ENCODE measurements around the gene FBXW2. TPM values are rescaled to one million over a fixed set of nuclear protein-coding genes. Genes with fewer than 3 reads are reported as not detected.
A peak's percentile ranks its signal among the peaks of the same experiment; 100 is the strongest.

Gene FBXW2
- total RNA-seq, 6 donors from 2014 or later: 42.2 to 149 (median 79.7) TPM

GRCh38 chr9:120716483-120716882 is 76.7 kb downstream of the FBXW2 start:
- Histone ChIP-seq H3K27me3 (no peaks in the 10 kb centered on the region), H3K27ac (no peak overlapping the region), H3K36me3 (no peaks in the 10 kb centered on the region), H3K4me1 (peaks cover 9 to 26% (median 16%) of the 10 kb centered on the region in 4 donors), H3K4me3 (no peak overlapping the region), H3K9me3 (no peaks in the 10 kb centered on the region)
- DNase-seq: no peak
- no peak for ATAC-seq (ENCODE audit: low FRiP score in 2 of 2)
- no peak for TF ChIP-seq EP300 (IDR thresholded peaks at IDR 0.05)
- TF ChIP-seq POLR2AphosphoS5 (IDR thresholded peaks at IDR 0.05): no peak
- TF ChIP-seq POLR2A (IDR thresholded peaks at IDR 0.05): no peak
- TF ChIP-seq CTCF (IDR thresholded peaks at IDR 0.05): no peak
- whole genome bisulfite sequencing, 2 donors: 86 to 87% methylated on average over 5 of the region's 5 CpGs

GRCh38 chr9:120715389-120715924 is 77.8 kb downstream of the FBXW2 start:
- Histone ChIP-seq H3K27ac (peak overlapping the region in 2 of 4 donors; percentile 94 to 97), H3K4me3 (peak overlapping the region in 3 of 4 donors; percentile 57 to 96 (median 92)), H3K4me1 (peaks cover 14 to 36% (median 22%) of the 10 kb centered on the region in 4 donors), H3K9me3 (no peaks in the 10 kb centered on the region), H3K27me3 (no peaks in the 10 kb centered on the region), H3K36me3 (no peaks in the 10 kb centered on the region)
- DNase-seq (peak in 1 of 2 donors; percentile 43), ATAC-seq (ENCODE audit: low FRiP score in 2 of 2) (peak in 1 of 2 donors; percentile 16)
- TF ChIP-seq POLR2AphosphoS5 (IDR thresholded peaks at IDR 0.05) (no peak), POLR2A (IDR thresholded peaks at IDR 0.05) (no peak), EP300 (IDR thresholded peaks at IDR 0.05) (no peak), CTCF (IDR thresholded peaks at IDR 0.05) (no peak)
- WGBS, 2 donors: 66 to 82% methylated on average over 12 of the region's 14 CpGs

GRCh38 chr9:120714846-120715388 is 78.3 kb downstream of the FBXW2 start:
- peaks cover 14 to 37% (median 22%) of the 10 kb centered on the region in 4 donors for H3K4me1 ChIP-seq
- H3K36me3 ChIP-seq: no peaks in the 10 kb centered on the region
- TF ChIP-seq EP300 (IDR thresholded peaks at IDR 0.05) (no peak), POLR2AphosphoS5 (IDR thresholded peaks at IDR 0.05) (no peak), POLR2A (IDR thresholded peaks at IDR 0.05) (no peak), CTCF (IDR thresholded peaks at IDR 0.05) (no peak)
- H3K9me3 ChIP-seq: no peaks in the 10 kb centered on the region
- ATAC-seq (ENCODE audit: low FRiP score in 2 of 2): no peak
- H3K27ac ChIP-seq: peak overlapping the region; percentile 80 to 97 (median 90)
- peak overlapping the region; percentile 32 to 96 (median 74) for H3K4me3 ChIP-seq
- WGBS, 2 donors: 37 to 44% methylated on average over 5 to 6 of the region's 30 CpGs
- H3K27me3 ChIP-seq: no peaks in the 10 kb centered on the region
- DNase-seq: no peak

- H3K4me3 ChIP-seq: peak within 1 kb of the TSS; percentile 57 to 96 (median 92)
- ATAC-seq (ENCODE audit: low FRiP score in 2 of 2) (peak; percentile 98), DNase-seq (peak; percentile 99)
- H3K36me3 ChIP-seq: peaks cover 0 to 3% (median 0%) of the 10 kb centered on the region in 4 donors
- WGBS, 2 donors: 0 to 2% methylated on average over 7 to 26 of the region's 102 CpGs
- H3K4me1 ChIP-seq: peaks cover 14 to 44% (median 25%) of the 10 kb centered on the region in 4 donors
- H3K27me3 ChIP-seq: no peaks in the 10 kb centered on the region
- TF ChIP-seq CTCF (IDR thresholded peaks at IDR 0.05) (peak in 2 of 6 experiments; percentile 34 to 37), EP300 (IDR thresholded peaks at IDR 0.05) (no peak), POLR2A (IDR thresholded peaks at IDR 0.05) (peak; percentile 39 to 99 (median 92)), POLR2AphosphoS5 (IDR thresholded peaks at IDR 0.05) (peak; percentile 61 to 89)
- H3K9me3 ChIP-seq: no peaks in the 10 kb centered on the region
- peak within 1 kb of the TSS; percentile 80 to 97 (median 90) for H3K27ac ChIP-seq
These were observed 78.9 kb downstream of the FBXW2 start, which contains the start of gene MEGF9 for GRCh38 chr9:120714088-120714845. MEGF9 (minus strand) TSS chr9:120714470; CDS start chr9:120714358, 112 bp downstream.

Measured in upper lobe of left lung (tissue), 6 donors.